OCI-LY7 (cell line): ENCODE data around the gene C16orf95. TPM values are rescaled to one million over a fixed set of nuclear protein-coding genes. Genes with fewer than 3 reads are reported as not detected.

Source experiments
- BruUV-seq: library from RNA; stranded (reverse); fragments of 400-500 nt; replicated peaks from 2 replicates; lab custom pipeline; 2021; lab: Mats Ljungman, UMichigan
- CTCF ChIA-PET: fragments of 300-600 bp; sonication (Branson Sonifier 250); formaldehyde crosslinking; loops from one replicate; lab custom pipeline; 2022; ENCODE audit warnings: antibody characterized with exemption; ENCODE audit not compliant: unreplicated experiment; lab: Charles Lee
- POLR2A ChIA-PET: fragments of 300-600 bp; sonication (Branson Sonifier 250); formaldehyde crosslinking; loops from one replicate; lab custom pipeline; 2022; ENCODE audit warnings: antibody characterized with exemption; lab: Charles Lee
- DNase-seq: peaks from one replicate; pipeline ENCODE4 v3.0.0-alpha.2; 2015; ENCODE audit warnings: low spot score
- H2AFZ ChIP-seq: fragments of 200-600 bp; sonication (generic), shearing (Covaris generic); 2 replicates; pipeline ENCODE4 v1.6.1; 2014; ENCODE audit warnings: mild to moderate bottlenecking, antibody characterized with exemption, low read length, moderate library complexity
- H3K27ac ChIP-seq: fragments of 200-600 bp; sonication (generic); 2 replicates; pipeline ENCODE4 v1.5.1; 2014; ENCODE audit warnings: mixed run types, low read depth, mild to moderate bottlenecking, moderate library complexity, low read length, inconsistent platforms; ENCODE audit not compliant: poor library complexity, severe bottlenecking
- H3K36me3 ChIP-seq: fragments of 200-600 bp; sonication (generic); 2 replicates; pipeline ENCODE4 v1.6.1; 2014; ENCODE audit warnings: mild to moderate bottlenecking, antibody characterized with exemption, low read length, moderate library complexity, mixed read lengths; ENCODE audit not compliant: insufficient read depth
- H3K4me1 ChIP-seq: fragments of 200-600 bp; sonication (generic); 2 replicates; pipeline ENCODE4 v1.5.1; 2014; ENCODE audit warnings: mild to moderate bottlenecking, low read length; ENCODE audit not compliant: insufficient read depth, poor library complexity, severe bottlenecking
- H3K4me2 ChIP-seq: fragments of 200-600 bp; sonication (generic); 2 replicates; pipeline ENCODE4 v1.6.1; 2014; ENCODE audit warnings: mild to moderate bottlenecking, low read length
- H3K4me3 ChIP-seq: fragments of 200-600 bp; sonication (generic); 2 replicates; pipeline ENCODE4 v1.5.1; 2014; ENCODE audit warnings: mild to moderate bottlenecking, low read depth, low read length; ENCODE audit not compliant: poor library complexity, severe bottlenecking
- H3K79me2 ChIP-seq: fragments of 200-600 bp; sonication (generic); 2 replicates; pipeline ENCODE4 v1.6.1; 2016; ENCODE audit warnings: low read depth, mild to moderate bottlenecking, low read length, moderate library complexity, mixed read lengths; ENCODE audit not compliant: insufficient read depth
- H3K9me2 ChIP-seq: fragments of 200-600 bp; sonication (generic); 2 replicates; pipeline ENCODE4 v1.6.1; 2016; ENCODE audit warnings: mild to moderate bottlenecking, low read length, mixed read lengths; ENCODE audit not compliant: insufficient read depth
- H3K9me3 ChIP-seq: fragments of 200-600 bp; sonication (generic); 2 replicates; pipeline ENCODE4 v1.6.1; 2014; ENCODE audit warnings: mild to moderate bottlenecking, mixed run types, low read length, mixed read lengths
- H4K20me1 ChIP-seq: fragments of 200-600 bp; sonication (generic); 2 replicates; pipeline ENCODE4 v1.6.1; 2014; ENCODE audit warnings: mild to moderate bottlenecking, antibody characterized with exemption, low read length, moderate library complexity, mixed read lengths; ENCODE audit not compliant: insufficient read depth
- EZH2phosphoT487 ChIP-seq: fragments of 200-600 bp; sonication (generic); IDR thresholded peaks from 2 replicates; pipeline ENCODE4 v1.6.1; 2018; ENCODE audit warnings: low read depth, borderline replicate concordance, mild to moderate bottlenecking, mixed run types, antibody characterized with exemption, low read length, moderate library complexity, mixed read lengths
- intact Hi-C: fragments of 100-400 bp; cut with micrococcal nuclease; formaldehyde crosslinking; loops from one replicate; pipeline ENCODE4 v1.10.0; 2022; ENCODE audit not compliant: unreplicated experiment
- total RNA-seq, 2 experiments: library from RNA; depleted of rRNA in 1 of 2; stranded (reverse); fragments of >200 nt in 1 of 2; shearing (Covaris generic) in 1 of 2; gene quantifications; 2 replicates each; pipeline ENCODE4 v1.2.3, GENCODE V29; 2014 to 2022
- TF ChIP-seq, protein P1 (sequence below): fragments of 200-600 bp; sonication (generic); conservative IDR thresholded peaks from 2 replicates; pipeline ENCODE4 v1.5.1; 2014; ENCODE audit warnings: mild to moderate bottlenecking, antibody characterized with exemption, low read length, moderate library complexity, mixed read lengths

Gene C16orf95
- total RNA-seq, 2 experiments from 2014 or later = 8.5 to 22.1 TPM

- Histone ChIP-seq H3K79me2 (no peaks in the 10 kb centered on the region), H4K20me1 (no peaks in the 10 kb centered on the region), H3K27ac (no peak overlapping the region), H3K36me3 (no peaks in the 10 kb centered on the region), H3K9me2 (no peaks in the 10 kb centered on the region), H3K4me3 (no peak overlapping the region), H2AFZ (no peak overlapping the region), H3K4me2 (no peak overlapping the region), H3K9me3 (no peaks in the 10 kb centered on the region), H3K4me1 (no peaks in the 10 kb centered on the region)
- POLR2A ChIA-PET = no interaction called here
- CTCF ChIA-PET = no interaction called here
- TF ChIP-seq EZH2phosphoT487 = no peak
- TF ChIP-seq, protein P1, sequence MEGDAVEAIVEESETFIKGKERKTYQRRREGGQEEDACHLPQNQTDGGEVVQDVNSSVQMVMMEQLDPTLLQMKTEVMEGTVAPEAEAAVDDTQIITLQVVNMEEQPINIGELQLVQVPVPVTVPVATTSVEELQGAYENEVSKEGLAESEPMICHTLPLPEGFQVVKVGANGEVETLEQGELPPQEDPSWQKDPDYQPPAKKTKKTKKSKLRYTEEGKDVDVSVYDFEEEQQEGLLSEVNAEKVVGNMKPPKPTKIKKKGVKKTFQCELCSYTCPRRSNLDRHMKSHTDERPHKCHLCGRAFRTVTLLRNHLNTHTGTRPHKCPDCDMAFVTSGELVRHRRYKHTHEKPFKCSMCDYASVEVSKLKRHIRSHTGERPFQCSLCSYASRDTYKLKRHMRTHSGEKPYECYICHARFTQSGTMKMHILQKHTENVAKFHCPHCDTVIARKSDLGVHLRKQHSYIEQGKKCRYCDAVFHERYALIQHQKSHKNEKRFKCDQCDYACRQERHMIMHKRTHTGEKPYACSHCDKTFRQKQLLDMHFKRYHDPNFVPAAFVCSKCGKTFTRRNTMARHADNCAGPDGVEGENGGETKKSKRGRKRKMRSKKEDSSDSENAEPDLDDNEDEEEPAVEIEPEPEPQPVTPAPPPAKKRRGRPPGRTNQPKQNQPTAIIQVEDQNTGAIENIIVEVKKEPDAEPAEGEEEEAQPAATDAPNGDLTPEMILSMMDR = no peak
- intact Hi-C loops = no loop called here
- no peak for DNase-seq
- no TSS peak for BruUV-seq
These were observed 40.3 kb downstream of the C16orf95 start for GRCh38 chr16:87276924-87277323.

DNA sequence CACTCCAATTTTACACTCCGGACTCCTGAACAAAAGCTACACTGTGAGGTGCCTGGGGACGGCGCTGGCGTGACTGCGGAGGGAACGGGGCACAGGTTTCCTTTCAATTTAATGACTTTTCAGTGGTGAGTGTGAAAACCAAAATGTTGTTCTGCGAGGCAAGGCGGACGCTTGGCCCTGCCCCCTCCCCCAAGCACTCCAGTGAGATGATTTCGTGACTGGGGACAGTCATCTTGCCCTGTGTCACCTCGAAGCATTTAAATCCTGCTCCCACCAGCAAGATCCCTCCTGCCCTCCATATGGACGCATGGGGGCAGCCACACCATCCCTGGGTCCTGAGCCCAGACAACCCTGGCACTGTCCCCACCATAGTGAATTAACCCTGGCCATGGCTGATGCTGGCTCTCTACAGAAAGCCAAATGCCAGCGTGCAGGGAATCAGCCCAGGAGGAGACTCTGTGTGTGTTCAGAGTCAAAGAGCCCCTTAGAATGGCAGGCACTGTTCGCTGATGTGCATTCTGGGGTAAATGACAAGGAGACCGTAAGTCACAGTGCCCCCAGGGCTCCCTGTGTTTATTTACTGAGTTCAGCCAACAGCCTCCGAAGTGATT, 41.0 kb downstream of the C16orf95 start:
- CTCF ChIA-PET = no interaction called here
- intact Hi-C loops = no loop called here

DNA sequence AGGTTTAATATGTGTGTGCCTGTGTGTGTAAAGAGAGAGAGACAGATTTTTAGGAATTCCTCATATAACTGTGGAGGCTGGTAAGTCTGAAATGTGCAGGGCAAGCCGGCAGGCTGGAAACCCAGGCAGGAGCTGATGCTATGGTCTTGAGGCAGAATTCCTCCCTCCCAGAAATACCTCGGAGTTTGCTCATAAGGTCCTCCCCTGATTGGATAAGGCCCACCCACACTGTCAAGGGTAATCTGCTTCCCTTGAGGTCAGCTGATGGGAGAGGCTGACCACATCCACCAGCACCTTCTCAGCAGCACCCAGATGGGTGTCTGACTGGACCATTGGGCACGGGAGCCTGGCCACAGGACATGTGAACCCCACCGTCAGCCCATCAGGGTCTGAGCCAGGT, 42.4 kb downstream of the C16orf95 start:
- H3K4me2 ChIP-seq = no peak overlapping the region
- no peaks in the 10 kb centered on the region for H3K4me1 ChIP-seq
- no TSS peak for BruUV-seq
- ChIA-PET CTCF (no interaction called here), POLR2A (no interaction called here)
- H3K27ac ChIP-seq = no peak overlapping the region
- no peaks in the 10 kb centered on the region for H3K9me3 ChIP-seq
- no peaks in the 10 kb centered on the region for H3K9me2 ChIP-seq
- no peaks in the 10 kb centered on the region for H4K20me1 ChIP-seq
- H3K4me3 ChIP-seq = no peak overlapping the region
- intact Hi-C loops = no loop called here
- TF ChIP-seq, protein P1 = no peak
- no peak for TF ChIP-seq EZH2phosphoT487
- DNase-seq = no peak
- no peaks in the 10 kb centered on the region for H3K79me2 ChIP-seq
- H3K36me3 ChIP-seq = no peaks in the 10 kb centered on the region
- no peak overlapping the region for H2AFZ ChIP-seq

More for the DNA sequence above, 41.0 kb downstream of the C16orf95 start:
- Histone ChIP-seq H3K36me3 (no peaks in the 10 kb centered on the region), H2AFZ (no peak overlapping the region), H3K9me3 (no peaks in the 10 kb centered on the region), H3K9me2 (no peaks in the 10 kb centered on the region), H3K79me2 (no peaks in the 10 kb centered on the region), H3K4me3 (no peak overlapping the region), H3K27ac (no peak overlapping the region), H3K4me1 (no peaks in the 10 kb centered on the region), H3K4me2 (no peak overlapping the region), H4K20me1 (no peaks in the 10 kb centered on the region)
- no TSS peak for BruUV-seq
- no peak for DNase-seq
- POLR2A ChIA-PET = no interaction called here
- no peak for TF ChIP-seq EZH2phosphoT487
- TF ChIP-seq, protein P1 = no peak
